HEK293 (cell line): ENCODE measurements around the gene SETD5.

Experiments
- CTCF ChIA-PET: fragments of 350-600 bp; formaldehyde crosslinking; extraction: SDS; loops from one replicate; lab custom pipeline; 2021; ENCODE audit warnings: antibody characterized with exemption; lab: Yijun Ruan, JAX
- POLR2A ChIA-PET: fragments of 300-600 bp; formaldehyde crosslinking; extraction: SDS; loops from one replicate; lab custom pipeline; 2020; ENCODE audit warnings: antibody characterized with exemption, inconsistent platforms; lab: Yijun Ruan, JAX
- H3K27ac ChIP-seq: fragments of 200-500 bp; sonication (Bioruptor generic); 2 replicates; pipeline ENCODE4 v1.5.1; 2014; ENCODE audit warnings: low read depth, low read length, control low read depth, inconsistent platforms; ENCODE audit errors: extremely low read depth
- H3K36me3 ChIP-seq, 2 experiments: fragments of 200-500 bp in 1 of 2; sonication (Bioruptor generic) in 1 of 2; 1 replicate in 1 of 2; 2 replicates in 1 of 2; pipeline ENCODE4 v1.5.1; 2014 to 2017; ENCODE audit warnings: inconsistent platforms in 2 of 2, low read length in 2 of 2; ENCODE audit not compliant: control insufficient read depth in 2 of 2, insufficient read depth in 1 of 2
- H3K4me1 ChIP-seq: fragments of 200-500 bp; sonication (Bioruptor generic); 2 replicates; pipeline ENCODE4 v1.5.1; 2014; ENCODE audit warnings: mild to moderate bottlenecking, low read length, inconsistent platforms; ENCODE audit not compliant: control insufficient read depth, insufficient read depth
- H3K4me3 ChIP-seq: 2 replicates; pipeline ENCODE4 v1.5.1; 2011; ENCODE audit warnings: low read depth, mild to moderate bottlenecking, control low read depth, low read length, moderate library complexity
- H3K9me3 ChIP-seq: fragments of 200-500 bp; sonication (Bioruptor generic); 2 replicates; pipeline ENCODE4 v1.5.1; 2014; ENCODE audit warnings: low read depth, low read length, inconsistent platforms; ENCODE audit not compliant: control insufficient read depth, insufficient read depth
- RBAK ChIP-seq: fragments of 450-650 bp; formaldehyde crosslinking; IDR thresholded peaks from 2 replicates; pipeline ENCODE4 v1.5.1; 2016; ENCODE audit warnings: missing biosample characterization, missing genetic modification characterization
- ZBTB17 ChIP-seq: fragments of 450-650 bp; formaldehyde crosslinking; IDR thresholded peaks from 2 replicates; pipeline ENCODE4 v1.5.1; 2016; ENCODE audit warnings: missing biosample characterization, missing genetic modification characterization
- ZBTB6 ChIP-seq: fragments of 450-650 bp; formaldehyde crosslinking; IDR thresholded peaks from 2 replicates; pipeline ENCODE4 v1.5.1; 2017; ENCODE audit warnings: missing biosample characterization, missing genetic modification characterization
- ZNF341 ChIP-seq: fragments of 450-650 bp; formaldehyde crosslinking; IDR thresholded peaks from 2 replicates; pipeline ENCODE4; 2016; ENCODE audit warnings: low read depth, missing biosample characterization, missing genetic modification characterization
- ZNF433 ChIP-seq: fragments of 450-650 bp; formaldehyde crosslinking; IDR thresholded peaks from 2 replicates; pipeline ENCODE4 v1.5.1; 2016; ENCODE audit warnings: missing biosample characterization, missing genetic modification characterization, low read depth
- ZNF558 ChIP-seq: fragments of 450-650 bp; formaldehyde crosslinking; IDR thresholded peaks from 2 replicates; pipeline ENCODE4 v1.5.1; 2016; ENCODE audit warnings: missing biosample characterization, missing genetic modification characterization
- ZNF791 ChIP-seq: fragments of 450-650 bp; formaldehyde crosslinking; IDR thresholded peaks from 2 replicates; pipeline ENCODE4 v1.5.1; 2016; ENCODE audit warnings: missing biosample characterization, missing genetic modification characterization
- ZSCAN5A ChIP-seq: fragments of 450-650 bp; formaldehyde crosslinking; IDR thresholded peaks from 2 replicates; pipeline ENCODE4 v1.5.1; 2016; ENCODE audit warnings: missing biosample characterization, missing genetic modification characterization

The SETD5 gene

GRCh38 chr3:9514956-9515355 is 117.5 kb downstream of the SETD5 start:
- no peaks in the 10 kb centered on the region for H3K36me3 ChIP-seq
- ChIA-PET POLR2A (no interaction called here), CTCF (interaction anchor here (0.6 kb wide), 1 partner anchor 13 kb away, joined by 6 read pairs; no protein-coding TSS in a partner anchor)
- no peaks in the 10 kb centered on the region for H3K9me3 ChIP-seq
- no peaks in the 10 kb centered on the region for H3K4me1 ChIP-seq
- H3K27ac ChIP-seq, result no peak overlapping the region
- no peak for TF ChIP-seq ZBTB6 (tag by site-specific recombination)
- TF ChIP-seq ZBTB17 (tag by site-specific recombination), result no peak
- TF ChIP-seq ZNF558, result no peak
- no peak for TF ChIP-seq ZNF341
- TF ChIP-seq ZNF791 (tag by site-specific recombination), result no peak
- no peak overlapping the region for H3K4me3 ChIP-seq

GRCh38 chr3:9525078-9525477 is 127.7 kb downstream of the SETD5 start:
- ChIA-PET CTCF (no interaction called here), POLR2A (no interaction called here)
- no peak for TF ChIP-seq RBAK (tag by site-specific recombination)
- TF ChIP-seq ZNF433 (tag by site-specific recombination), result no peak
- TF ChIP-seq ZSCAN5A, result no peak
- H3K27ac ChIP-seq, result no peak overlapping the region
- H3K36me3 ChIP-seq, result no peaks in the 10 kb centered on the region; a peak in 1 of 3 replicates
- H3K9me3 ChIP-seq, result no peaks in the 10 kb centered on the region
- H3K4me1 ChIP-seq, result no peaks in the 10 kb centered on the region
- H3K4me3 ChIP-seq, result no peak overlapping the region
